Activated T-cell treated with anti-CD3 and anti-CD28 coated beads, Interleukin-2, amount 50 U/mL, for 1 hour (primary cell): Measurements from ENCODE around the gene BCL7C.

Experiments used
- DNase-seq: peaks from one replicate; pipeline ENCODE4 v3.0.0-alpha.2; 2020

The BCL7C gene

GRCh38 chr16:30922420-30922959, 28.6 kb upstream of the BCL7C start:
- DNase-seq: peak; percentile 98

DNA sequence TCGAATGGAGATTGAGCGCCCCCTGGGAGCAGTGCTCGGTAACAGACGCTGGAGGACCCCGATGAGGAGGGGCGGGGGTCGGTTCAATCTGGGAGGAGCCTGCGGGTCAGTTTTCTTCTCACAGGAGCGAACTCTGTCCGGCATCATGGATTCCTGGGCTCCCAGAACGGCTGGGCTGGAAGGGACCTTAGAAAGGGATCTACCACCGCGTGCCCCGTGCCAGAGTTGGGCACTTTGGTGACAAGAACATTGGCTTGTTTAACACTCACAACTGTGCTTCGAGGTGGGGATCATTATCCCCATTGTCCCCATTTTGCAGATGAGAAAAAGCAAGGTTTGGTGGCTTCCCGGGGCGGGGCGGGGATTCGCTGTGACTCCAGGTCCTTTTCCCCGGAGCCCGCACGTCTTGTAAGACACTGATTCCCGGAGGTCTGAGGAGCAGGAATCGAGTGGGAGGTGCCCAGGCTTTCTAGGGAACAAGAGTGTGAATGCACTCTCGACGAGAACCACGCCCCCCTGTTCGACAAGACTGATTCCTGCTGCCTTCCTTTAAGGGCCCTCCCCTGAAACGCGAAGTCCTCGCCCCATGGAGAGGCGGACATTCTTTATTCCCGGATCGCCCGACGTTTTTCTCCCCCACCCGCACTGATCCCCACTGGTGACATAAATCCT, 28.0 kb upstream of the BCL7C start:
- peak; percentile 88 for DNase-seq

- no peak for DNase-seq
Measured at GRCh38 chr16:30921459-30921747, 27.5 kb upstream of the BCL7C start.

- DNase-seq: no peak
Measured at GRCh38 chr16:30920891-30921290, 27.0 kb upstream of the BCL7C start.

- DNase-seq: no peak
Measured at GRCh38 chr16:30918614-30919013, 24.7 kb upstream of the BCL7C start.

DNA sequence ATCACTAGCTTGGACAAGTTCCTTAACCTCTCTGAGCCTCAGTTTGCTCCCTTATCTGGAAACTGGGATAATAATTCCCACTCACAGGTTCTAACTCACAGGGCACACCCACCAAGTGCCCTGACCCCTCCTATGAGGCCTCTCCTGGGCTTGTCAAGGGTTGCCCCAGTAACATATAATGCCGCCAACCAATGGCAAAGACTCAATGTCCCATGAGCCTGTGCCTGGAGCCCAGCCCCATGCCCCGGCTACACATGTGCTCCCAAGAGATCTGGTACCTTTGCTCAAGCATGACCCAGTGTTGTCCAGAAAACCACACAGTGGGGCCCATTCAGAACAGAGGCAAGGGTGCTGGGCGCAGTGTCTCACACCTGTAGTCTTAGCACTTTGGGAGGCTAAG, 21.0 kb upstream of the BCL7C start:
- DNase-seq: no peak

- DNase-seq: no peak
Measured at GRCh38 chr16:30912794-30913412, 19.0 kb upstream of the BCL7C start.

- no peak for DNase-seq
Measured at GRCh38 chr16:30910427-30911029, 16.7 kb upstream of the BCL7C start.

GRCh38 chr16:30907064-30907463, 13.2 kb upstream of the BCL7C start:
- no peak for DNase-seq

- no peak for DNase-seq
Measured at GRCh38 chr16:30904114-30904780, 10.4 kb upstream of the BCL7C start.

- no peak for DNase-seq
Measured at GRCh38 chr16:30903596-30903995, 9.7 kb upstream of the BCL7C start.

- peak; percentile 33 for DNase-seq
Measured at GRCh38 chr16:30903002-30903401, 9.1 kb upstream of the BCL7C start.

- peak; percentile 76 for DNase-seq
Measured at GRCh38 chr16:30902029-30902972, 8.4 kb upstream of the BCL7C start.

DNA sequence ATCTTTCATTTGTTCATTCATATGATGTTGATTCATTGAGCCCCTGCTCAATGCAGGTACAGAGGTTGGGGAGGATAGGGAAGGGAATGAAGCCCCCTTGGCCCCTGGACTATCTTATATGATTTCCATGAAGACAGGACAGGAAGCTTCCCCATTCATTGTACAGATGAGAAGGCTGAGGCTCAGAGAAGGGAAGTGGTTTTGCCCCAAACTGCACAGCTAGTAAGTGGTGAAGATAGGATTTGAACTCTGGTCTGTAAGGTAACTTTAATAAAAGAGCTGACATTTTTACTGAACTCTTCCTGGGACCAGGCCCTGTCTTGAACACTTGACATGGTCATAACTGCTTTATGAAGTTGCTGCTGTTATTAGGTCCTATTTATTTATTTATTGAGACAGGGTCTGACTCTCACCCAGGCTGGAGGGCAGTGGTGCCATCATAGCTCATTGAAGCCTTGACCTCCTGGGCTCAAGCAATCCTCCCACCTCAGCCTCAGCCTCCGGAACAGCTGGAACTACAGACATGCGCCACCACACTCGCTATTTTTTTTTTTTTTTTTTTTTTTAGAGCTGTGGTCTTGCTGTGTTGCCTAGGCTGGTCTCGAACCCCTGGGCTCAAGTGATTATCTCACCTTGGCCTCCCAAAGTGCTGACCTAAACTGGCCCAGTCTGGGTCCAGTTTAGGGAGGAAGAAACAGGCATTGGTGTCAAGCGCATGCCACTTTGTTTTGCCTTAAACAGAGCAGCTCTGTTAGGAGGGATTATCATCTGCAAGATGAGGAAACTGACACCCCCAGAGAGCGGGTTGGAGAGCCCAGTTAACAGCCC, 7.5 kb upstream of the BCL7C start:
- DNase-seq: no peak

- DNase-seq: no peak
Measured at GRCh38 chr16:30900588-30900987, 6.7 kb upstream of the BCL7C start.

DNA sequence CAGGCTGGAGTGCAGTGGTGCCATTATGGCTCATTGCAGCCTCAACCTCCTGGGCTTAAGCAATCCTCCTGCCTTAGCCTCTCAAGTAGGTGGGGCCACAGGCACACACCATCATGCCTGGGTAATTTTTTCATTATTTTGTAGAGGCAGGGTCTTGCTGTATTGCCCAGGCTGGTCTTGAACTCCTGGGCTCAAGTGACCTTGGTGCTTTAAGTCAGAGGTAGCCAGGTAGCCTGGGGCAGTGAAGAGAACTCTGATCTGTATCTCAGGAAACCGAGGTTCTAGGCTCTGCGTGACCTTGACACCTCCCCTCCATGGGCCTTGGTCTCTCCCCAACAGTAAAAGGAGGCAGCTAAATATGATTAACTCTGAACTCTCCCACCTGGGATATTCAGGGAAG, 5.9 kb upstream of the BCL7C start:
- no peak for DNase-seq

DNA sequence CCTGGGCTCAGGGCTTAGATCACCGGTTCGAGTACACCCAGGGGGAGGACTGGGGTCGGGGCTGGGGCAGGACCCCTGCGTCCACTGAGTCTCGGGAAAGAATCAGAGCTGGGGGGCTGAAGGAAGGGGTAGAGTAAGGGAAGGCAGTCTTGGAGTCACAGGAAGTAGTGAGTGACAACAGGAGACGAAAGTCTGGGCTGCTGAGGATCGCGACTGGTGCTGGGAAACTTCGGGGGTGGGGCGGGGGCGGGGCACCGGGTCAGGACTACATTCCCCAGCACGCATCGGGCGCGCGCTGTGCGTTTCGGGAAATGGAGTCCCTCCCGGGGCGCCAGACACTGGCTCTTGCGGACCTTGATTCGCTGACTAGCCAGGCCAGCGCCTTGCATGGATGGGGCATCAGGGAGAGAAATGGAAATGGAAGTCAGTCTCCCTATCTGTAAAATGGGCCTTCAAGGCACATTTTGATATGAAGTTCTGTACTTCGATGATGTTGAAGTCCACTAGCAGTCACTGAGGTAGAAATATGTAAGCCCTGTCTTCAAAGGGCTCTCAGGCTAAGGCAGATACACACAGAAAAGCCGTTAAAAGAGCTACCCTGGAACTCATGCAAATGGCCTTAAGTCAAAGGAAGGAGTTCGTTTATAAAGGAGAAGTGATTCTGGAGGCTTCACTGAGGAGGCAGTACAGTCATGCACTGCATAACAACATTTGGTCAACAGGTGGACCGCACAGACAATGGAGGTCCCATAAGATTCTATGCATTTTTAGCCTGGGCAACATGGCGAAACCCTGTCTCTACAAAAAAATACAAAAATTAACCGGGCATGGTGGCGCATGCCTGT, 3.2 kb upstream of the BCL7C start:
- peak; percentile 79 for DNase-seq

GRCh38 chr16:30896261-30896888, 2.5 kb upstream of the BCL7C start, which contains the start of gene CTF1:
Gene CTF1, plus strand, starts transcription at chr16:30896614. Its CDS starts 30 bp downstream, at chr16:30896644.
- no peak for DNase-seq

DNA sequence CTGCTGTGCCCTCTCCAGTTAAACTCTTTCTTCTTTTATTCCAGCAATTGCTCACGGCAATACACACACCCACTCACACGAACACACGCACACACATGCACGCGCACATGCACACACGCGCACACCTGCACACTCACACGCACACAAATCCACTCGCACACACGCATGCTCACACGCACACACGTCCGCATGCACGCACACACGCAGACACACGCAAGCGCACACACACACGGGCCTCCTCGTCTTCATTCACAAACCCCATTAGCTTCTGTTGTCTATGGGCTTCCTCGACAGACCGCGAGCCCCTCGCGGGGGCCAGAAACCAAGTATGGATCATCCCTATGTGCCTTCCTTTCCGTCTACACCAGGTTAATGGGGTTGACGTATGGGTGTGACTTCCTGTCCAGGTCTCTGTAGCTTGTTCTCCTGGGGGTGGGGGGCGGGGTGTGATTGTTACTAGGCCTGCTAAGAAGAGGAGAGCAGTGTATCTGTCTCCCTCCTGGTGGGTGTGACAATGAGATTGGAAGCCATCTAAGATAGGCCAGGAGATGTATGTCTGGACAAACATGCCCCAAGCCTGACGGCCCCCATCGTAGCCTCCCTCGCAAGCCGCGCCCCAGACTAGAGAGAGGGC, 1.9 kb upstream of the BCL7C start:
- no peak for DNase-seq
